ENCODE measurements around the gene AASDH. TPM values are rescaled to one million over a fixed set of nuclear protein-coding genes. Genes with fewer than 3 reads are reported as not detected.
A peak's percentile ranks its signal among the peaks of the same experiment; 100 is the strongest.

Gene AASDH
- total and polyA plus RNA-seq, 12 donors = 2.0 to 8.7 (median 6.2) TPM

GRCh38 chr4:56289934-56290333 is 97.4 kb downstream of the AASDH start:
- H3K36me3 ChIP-seq = no peaks in the 10 kb centered on the region
- H3K27ac ChIP-seq = no peak overlapping the region
- no peak overlapping the region for H3K4me3 ChIP-seq
- peaks cover 0 to 16% (median 0%) of the 10 kb centered on the region in 11 donors for H3K9me3 ChIP-seq
- peaks cover 0 to 7% (median 0%) of the 10 kb centered on the region in 9 donors for H3K4me1 ChIP-seq
- no peak for DNase-seq
- intact Hi-C loops (cut with DNase I) = no loop called here
- no peak for TF ChIP-seq CTCF (IDR thresholded peaks at IDR 0.05)
- peaks cover 0 to 13% (median 0%) of the 10 kb centered on the region in 7 donors for H3K27me3 ChIP-seq
- ATAC-seq = peak in 1 of 8 donors; percentile 35
- WGBS, 2 donors = 37 to 43% methylated on average over 5 of the region's 5 CpGs

GRCh38 chr4:56288663-56289062 is 98.6 kb downstream of the AASDH start:
- intact Hi-C loops (cut with DNase I) = no loop called here
- TF ChIP-seq CTCF (IDR thresholded peaks at IDR 0.05) = no peak
- Histone ChIP-seq H3K27me3 (peaks cover 0 to 10% (median 0%) of the 10 kb centered on the region in 7 donors), H3K9me3 (peaks cover 0 to 15% (median 0%) of the 10 kb centered on the region in 11 donors), H3K4me1 (peaks cover 0 to 7% (median 0%) of the 10 kb centered on the region in 9 donors), H3K4me3 (no peak overlapping the region), H3K27ac (no peak overlapping the region), H3K36me3 (no peaks in the 10 kb centered on the region)
- 82% methylated on average over 3 of the region's 3 CpGs for WGBS, 2 donors
- no peak for DNase-seq
- no peak for ATAC-seq

Other genes with a start within 250 kb of the AASDH start
- 1 to 10 TPM; 1.8 to 5.2 (median 3.1) TPM for gene PPAT, start 48.1 kb upstream of the AASDH start, total RNA-seq
- gene PPAT, start 48.1 kb upstream of the AASDH start, polyA plus RNA-seq = 1 to 10 TPM in 1 of 2 donors, under 1 TPM in 1; 0.66 to 2.7 TPM
- 10 to 100 TPM; 20.2 to 32.5 (median 24.7) TPM for gene PAICS, start 48.8 kb upstream of the AASDH start, total RNA-seq
- gene PAICS, start 48.8 kb upstream of the AASDH start, polyA plus RNA-seq = 10 to 100 TPM; 14.0 to 36.9 TPM
- gene SRP72, start 80.1 kb upstream of the AASDH start, total RNA-seq = 10 to 100 TPM; 36.7 to 54.5 (median 41.8) TPM
- 10 to 100 TPM; 22.8 to 27.4 TPM for gene SRP72, start 80.1 kb upstream of the AASDH start, polyA plus RNA-seq
- gene ARL9, start 118.3 kb upstream of the AASDH start, total RNA-seq = under 1 TPM in 1 of 10 donors, not detected in 9; 0.19 TPM
- gene ARL9, start 118.3 kb upstream of the AASDH start, polyA plus RNA-seq = under 1 TPM in 1 of 2 donors, not detected in 1; 0.09 TPM

All from heart right ventricle (tissue), 16 donors.